ENCODE results near the gene TSPAN1.

DNA sequence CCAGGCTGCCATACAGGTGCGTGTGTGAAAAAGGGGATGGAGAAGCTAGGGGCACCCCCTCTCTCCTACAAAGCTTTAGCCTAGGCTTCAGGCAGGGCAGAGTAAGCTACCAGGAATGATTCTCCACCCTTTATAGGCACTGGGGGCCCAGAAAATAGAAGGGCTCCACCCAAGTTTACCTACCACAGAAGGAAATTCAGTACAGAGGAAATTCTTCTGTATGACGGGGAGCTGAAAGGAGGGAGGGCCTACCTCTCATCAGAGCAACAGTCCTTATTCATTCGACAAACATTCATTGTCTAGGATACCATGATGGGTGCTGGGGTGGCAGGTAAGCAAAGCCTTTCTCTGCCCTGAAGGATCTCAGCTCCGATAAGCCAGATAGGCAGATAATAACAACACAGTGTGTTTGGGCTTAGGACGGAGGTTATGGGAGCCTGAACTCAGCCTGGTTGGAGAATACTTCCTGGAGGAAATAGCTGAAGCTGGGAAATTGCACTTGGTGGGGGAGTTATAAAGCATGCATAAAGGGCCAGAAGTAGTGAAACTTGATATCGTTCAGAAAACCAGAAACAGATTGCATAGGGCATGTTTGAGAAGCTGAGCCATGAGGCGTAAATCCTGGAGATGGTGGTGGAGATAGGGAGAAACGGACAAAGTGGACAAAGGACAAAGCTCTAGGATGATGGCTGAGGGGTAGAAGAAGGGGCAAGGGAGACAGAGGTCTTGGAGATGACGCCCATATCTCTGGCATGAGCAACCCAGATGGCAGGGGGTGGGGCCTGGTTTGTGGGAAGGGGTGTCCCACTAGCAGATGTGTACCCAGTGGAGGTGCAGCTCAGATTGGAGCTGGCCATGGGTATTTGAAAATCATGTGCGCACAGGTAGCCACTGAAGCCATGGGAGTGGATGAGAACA lies 6.7 kb downstream of the TSPAN1 start:
- TF ChIP-seq POLR2A (IDR thresholded peaks at IDR 0.05) = no peak
- TF ChIP-seq, protein P1, sequence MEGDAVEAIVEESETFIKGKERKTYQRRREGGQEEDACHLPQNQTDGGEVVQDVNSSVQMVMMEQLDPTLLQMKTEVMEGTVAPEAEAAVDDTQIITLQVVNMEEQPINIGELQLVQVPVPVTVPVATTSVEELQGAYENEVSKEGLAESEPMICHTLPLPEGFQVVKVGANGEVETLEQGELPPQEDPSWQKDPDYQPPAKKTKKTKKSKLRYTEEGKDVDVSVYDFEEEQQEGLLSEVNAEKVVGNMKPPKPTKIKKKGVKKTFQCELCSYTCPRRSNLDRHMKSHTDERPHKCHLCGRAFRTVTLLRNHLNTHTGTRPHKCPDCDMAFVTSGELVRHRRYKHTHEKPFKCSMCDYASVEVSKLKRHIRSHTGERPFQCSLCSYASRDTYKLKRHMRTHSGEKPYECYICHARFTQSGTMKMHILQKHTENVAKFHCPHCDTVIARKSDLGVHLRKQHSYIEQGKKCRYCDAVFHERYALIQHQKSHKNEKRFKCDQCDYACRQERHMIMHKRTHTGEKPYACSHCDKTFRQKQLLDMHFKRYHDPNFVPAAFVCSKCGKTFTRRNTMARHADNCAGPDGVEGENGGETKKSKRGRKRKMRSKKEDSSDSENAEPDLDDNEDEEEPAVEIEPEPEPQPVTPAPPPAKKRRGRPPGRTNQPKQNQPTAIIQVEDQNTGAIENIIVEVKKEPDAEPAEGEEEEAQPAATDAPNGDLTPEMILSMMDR (IDR thresholded peaks at IDR 0.05) = no peak

Data from body of pancreas (tissue), 4 donors.